ENCODE measurements around the gene POLR1E. TPM values are rescaled to one million over a fixed set of nuclear protein-coding genes. Genes with fewer than 3 reads are reported as not detected.

POLR1E gene
- total and polyA plus RNA-seq, 9 of the 15 experiments (the other 6 are each of a cell fraction or from before 2014, with no cell fraction given) = 18.9 to 102 (median 74.4) TPM

DNA sequence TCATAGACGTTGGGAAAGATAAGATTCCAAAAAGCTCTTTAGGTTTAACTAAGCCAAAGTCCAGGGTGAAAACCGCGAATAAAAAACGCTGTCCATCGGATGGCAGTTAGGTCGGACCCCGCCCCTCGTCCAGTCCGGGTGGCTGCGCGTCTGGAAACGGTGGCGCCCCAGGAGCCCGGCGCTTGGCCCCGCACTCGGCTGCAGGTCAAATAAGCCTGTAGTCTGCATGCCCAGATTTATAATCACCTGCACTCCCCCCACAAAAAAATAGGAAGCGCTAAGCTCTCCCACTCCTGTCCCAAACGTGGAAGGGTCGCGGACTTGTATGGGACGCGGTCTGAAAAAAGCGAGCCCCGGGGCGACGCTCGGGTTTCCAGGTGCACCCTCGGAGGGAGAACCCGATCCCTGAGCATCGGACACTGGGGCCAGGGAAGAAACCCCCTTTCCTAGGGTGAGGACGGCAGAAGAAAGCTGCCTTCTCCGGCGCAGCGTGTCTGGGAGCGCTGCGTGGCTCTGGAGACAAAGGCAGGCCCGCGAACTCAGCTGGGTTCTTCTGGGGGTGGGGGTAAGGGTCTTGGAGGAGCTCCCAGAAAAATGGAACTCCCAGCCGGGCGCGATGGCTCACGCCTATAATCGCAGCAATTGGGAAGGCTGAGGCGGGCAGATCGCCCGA lies 19.6 kb upstream of the POLR1E start (continued):
- TF ChIP-seq, protein P1, sequence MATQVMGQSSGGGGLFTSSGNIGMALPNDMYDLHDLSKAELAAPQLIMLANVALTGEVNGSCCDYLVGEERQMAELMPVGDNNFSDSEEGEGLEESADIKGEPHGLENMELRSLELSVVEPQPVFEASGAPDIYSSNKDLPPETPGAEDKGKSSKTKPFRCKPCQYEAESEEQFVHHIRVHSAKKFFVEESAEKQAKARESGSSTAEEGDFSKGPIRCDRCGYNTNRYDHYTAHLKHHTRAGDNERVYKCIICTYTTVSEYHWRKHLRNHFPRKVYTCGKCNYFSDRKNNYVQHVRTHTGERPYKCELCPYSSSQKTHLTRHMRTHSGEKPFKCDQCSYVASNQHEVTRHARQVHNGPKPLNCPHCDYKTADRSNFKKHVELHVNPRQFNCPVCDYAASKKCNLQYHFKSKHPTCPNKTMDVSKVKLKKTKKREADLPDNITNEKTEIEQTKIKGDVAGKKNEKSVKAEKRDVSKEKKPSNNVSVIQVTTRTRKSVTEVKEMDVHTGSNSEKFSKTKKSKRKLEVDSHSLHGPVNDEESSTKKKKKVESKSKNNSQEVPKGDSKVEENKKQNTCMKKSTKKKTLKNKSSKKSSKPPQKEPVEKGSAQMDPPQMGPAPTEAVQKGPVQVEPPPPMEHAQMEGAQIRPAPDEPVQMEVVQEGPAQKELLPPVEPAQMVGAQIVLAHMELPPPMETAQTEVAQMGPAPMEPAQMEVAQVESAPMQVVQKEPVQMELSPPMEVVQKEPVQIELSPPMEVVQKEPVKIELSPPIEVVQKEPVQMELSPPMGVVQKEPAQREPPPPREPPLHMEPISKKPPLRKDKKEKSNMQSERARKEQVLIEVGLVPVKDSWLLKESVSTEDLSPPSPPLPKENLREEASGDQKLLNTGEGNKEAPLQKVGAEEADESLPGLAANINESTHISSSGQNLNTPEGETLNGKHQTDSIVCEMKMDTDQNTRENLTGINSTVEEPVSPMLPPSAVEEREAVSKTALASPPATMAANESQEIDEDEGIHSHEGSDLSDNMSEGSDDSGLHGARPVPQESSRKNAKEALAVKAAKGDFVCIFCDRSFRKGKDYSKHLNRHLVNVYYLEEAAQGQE (IDR thresholded peaks at IDR 0.05; ENCODE audit: borderline replicate concordance) = no peak
- TF ChIP-seq, protein P1 (CRISPR knock-in tag; IDR thresholded peaks at IDR 0.05; ENCODE audit: low read depth) = no peak
- TF ChIP-seq CBFB (CRISPR knock-in tag; IDR thresholded peaks at IDR 0.05) (no peak), ZNF282 (CRISPR knock-in tag; IDR thresholded peaks at IDR 0.05) (no peak), SP2 (IDR thresholded peaks at IDR 0.05; ENCODE audit: extremely low read depth, low read depth, low read length, poor library complexity, severe bottlenecking) (no peak), ZNF133 (CRISPR knock-in tag; IDR thresholded peaks at IDR 0.05) (no peak), ZSCAN29 (IDR thresholded peaks at IDR 0.05) (no peak), BCOR (IDR thresholded peaks at IDR 0.05) (no peak), ZNF347 (CRISPR knock-in tag; IDR thresholded peaks at IDR 0.05; ENCODE audit: low read depth) (no peak)
- TF ChIP-seq, protein P2, sequence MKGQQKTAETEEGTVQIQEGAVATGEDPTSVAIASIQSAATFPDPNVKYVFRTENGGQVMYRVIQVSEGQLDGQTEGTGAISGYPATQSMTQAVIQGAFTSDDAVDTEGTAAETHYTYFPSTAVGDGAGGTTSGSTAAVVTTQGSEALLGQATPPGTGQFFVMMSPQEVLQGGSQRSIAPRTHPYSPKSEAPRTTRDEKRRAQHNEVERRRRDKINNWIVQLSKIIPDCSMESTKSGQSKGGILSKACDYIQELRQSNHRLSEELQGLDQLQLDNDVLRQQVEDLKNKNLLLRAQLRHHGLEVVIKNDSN (CRISPR knock-in tag; IDR thresholded peaks at IDR 0.05) = no peak
- TF ChIP-seq, protein P3, sequence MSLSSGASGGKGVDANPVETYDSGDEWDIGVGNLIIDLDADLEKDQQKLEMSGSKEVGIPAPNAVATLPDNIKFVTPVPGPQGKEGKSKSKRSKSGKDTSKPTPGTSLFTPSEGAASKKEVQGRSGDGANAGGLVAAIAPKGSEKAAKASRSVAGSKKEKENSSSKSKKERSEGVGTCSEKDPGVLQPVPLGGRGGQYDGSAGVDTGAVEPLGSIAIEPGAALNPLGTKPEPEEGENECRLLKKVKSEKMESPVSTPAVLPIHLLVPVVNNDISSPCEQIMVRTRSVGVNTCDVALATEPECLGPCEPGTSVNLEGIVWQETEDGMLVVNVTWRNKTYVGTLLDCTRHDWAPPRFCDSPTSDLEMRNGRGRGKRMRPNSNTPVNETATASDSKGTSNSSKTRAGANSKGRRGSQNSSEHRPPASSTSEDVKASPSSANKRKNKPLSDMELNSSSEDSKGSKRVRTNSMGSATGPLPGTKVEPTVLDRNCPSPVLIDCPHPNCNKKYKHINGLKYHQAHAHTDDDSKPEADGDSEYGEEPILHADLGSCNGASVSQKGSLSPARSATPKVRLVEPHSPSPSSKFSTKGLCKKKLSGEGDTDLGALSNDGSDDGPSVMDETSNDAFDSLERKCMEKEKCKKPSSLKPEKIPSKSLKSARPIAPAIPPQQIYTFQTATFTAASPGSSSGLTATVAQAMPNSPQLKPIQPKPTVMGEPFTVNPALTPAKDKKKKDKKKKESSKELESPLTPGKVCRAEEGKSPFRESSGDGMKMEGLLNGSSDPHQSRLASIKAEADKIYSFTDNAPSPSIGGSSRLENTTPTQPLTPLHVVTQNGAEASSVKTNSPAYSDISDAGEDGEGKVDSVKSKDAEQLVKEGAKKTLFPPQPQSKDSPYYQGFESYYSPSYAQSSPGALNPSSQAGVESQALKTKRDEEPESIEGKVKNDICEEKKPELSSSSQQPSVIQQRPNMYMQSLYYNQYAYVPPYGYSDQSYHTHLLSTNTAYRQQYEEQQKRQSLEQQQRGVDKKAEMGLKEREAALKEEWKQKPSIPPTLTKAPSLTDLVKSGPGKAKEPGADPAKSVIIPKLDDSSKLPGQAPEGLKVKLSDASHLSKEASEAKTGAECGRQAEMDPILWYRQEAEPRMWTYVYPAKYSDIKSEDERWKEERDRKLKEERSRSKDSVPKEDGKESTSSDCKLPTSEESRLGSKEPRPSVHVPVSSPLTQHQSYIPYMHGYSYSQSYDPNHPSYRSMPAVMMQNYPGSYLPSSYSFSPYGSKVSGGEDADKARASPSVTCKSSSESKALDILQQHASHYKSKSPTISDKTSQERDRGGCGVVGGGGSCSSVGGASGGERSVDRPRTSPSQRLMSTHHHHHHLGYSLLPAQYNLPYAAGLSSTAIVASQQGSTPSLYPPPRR (CRISPR knock-in tag; IDR thresholded peaks at IDR 0.05; ENCODE audit: borderline replicate concordance) = no peak
- TF ChIP-seq, protein P4, sequence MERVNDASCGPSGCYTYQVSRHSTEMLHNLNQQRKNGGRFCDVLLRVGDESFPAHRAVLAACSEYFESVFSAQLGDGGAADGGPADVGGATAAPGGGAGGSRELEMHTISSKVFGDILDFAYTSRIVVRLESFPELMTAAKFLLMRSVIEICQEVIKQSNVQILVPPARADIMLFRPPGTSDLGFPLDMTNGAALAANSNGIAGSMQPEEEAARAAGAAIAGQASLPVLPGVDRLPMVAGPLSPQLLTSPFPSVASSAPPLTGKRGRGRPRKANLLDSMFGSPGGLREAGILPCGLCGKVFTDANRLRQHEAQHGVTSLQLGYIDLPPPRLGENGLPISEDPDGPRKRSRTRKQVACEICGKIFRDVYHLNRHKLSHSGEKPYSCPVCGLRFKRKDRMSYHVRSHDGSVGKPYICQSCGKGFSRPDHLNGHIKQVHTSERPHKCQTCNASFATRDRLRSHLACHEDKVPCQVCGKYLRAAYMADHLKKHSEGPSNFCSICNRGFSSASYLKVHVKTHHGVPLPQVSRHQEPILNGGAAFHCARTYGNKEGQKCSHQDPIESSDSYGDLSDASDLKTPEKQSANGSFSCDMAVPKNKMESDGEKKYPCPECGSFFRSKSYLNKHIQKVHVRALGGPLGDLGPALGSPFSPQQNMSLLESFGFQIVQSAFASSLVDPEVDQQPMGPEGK (CRISPR knock-in tag; IDR thresholded peaks at IDR 0.05; ENCODE audit: borderline replicate concordance) = no peak

Data from K562 (cell line).